ENCODE results near the gene C14orf180.

The C14orf180 gene

GRCh38 chr14:104593710-104594136 is 14.2 kb downstream of the C14orf180 start:
- no peak for DNase-seq (ENCODE audit: low read depth)

- no peak for DNase-seq (ENCODE audit: low read depth)
Measured at GRCh38 chr14:104594310-104595046, 14.9 kb downstream of the C14orf180 start.

GRCh38 chr14:104595116-104595675 is 15.6 kb downstream of the C14orf180 start:
- DNase-seq (ENCODE audit: low read depth) = no peak

GRCh38 chr14:104595911-104596450 is 16.4 kb downstream of the C14orf180 start:
- no peak for DNase-seq (ENCODE audit: low read depth)

GRCh38 chr14:104596451-104596918 is 16.9 kb downstream of the C14orf180 start:
- no peak for DNase-seq (ENCODE audit: low read depth)

- no peak for DNase-seq (ENCODE audit: low read depth)
Measured at GRCh38 chr14:104596927-104597351, 17.4 kb downstream of the C14orf180 start.

- DNase-seq (ENCODE audit: low read depth) = no peak
Measured at GRCh38 chr14:104597576-104597975, 18.0 kb downstream of the C14orf180 start.

GRCh38 chr14:104598039-104598909 is 18.7 kb downstream of the C14orf180 start:
- no peak for DNase-seq (ENCODE audit: low read depth)

GRCh38 chr14:104598910-104599273 is 19.3 kb downstream of the C14orf180 start:
- DNase-seq (ENCODE audit: low read depth) = no peak

GRCh38 chr14:104599446-104599845 is 19.9 kb downstream of the C14orf180 start:
- no peak for DNase-seq (ENCODE audit: low read depth)

- DNase-seq (ENCODE audit: low read depth) = no peak
Measured at GRCh38 chr14:104600141-104600643, 20.6 kb downstream of the C14orf180 start.

- DNase-seq (ENCODE audit: low read depth) = no peak
Measured at GRCh38 chr14:104600805-104601204, 21.2 kb downstream of the C14orf180 start.

GRCh38 chr14:104601786-104602185 is 22.2 kb downstream of the C14orf180 start:
- DNase-seq (ENCODE audit: low read depth) = no peak

GRCh38 chr14:104602315-104602932 is 22.9 kb downstream of the C14orf180 start:
- DNase-seq (ENCODE audit: low read depth) = no peak

- DNase-seq (ENCODE audit: low read depth) = no peak
Measured at GRCh38 chr14:104602933-104603325, 23.4 kb downstream of the C14orf180 start.

- no peak for DNase-seq (ENCODE audit: low read depth)
Measured at GRCh38 chr14:104603711-104604401, 24.3 kb downstream of the C14orf180 start.

GRCh38 chr14:104604458-104605449 is 25.2 kb downstream of the C14orf180 start, which contains the start of gene TMEM179:
Gene TMEM179 (minus strand): TSS chr14:104604772. CDS start chr14:104604741, 31 bp downstream.
- no peak for DNase-seq (ENCODE audit: low read depth)

GRCh38 chr14:104609666-104610065 is 30.1 kb downstream of the C14orf180 start:
- DNase-seq (ENCODE audit: low read depth) = no peak

GRCh38 chr14:104610749-104611310 is 31.3 kb downstream of the C14orf180 start:
- no peak for DNase-seq (ENCODE audit: low read depth)

Data from stimulated activated CD8-positive, alpha-beta memory T cell treated with anti-CD3 and anti-CD28 coated beads, Interleukin-15, amount 100 ng/mL, for 1 hour (primary cell).